Spleen (tissue), 7 donors: ENCODE results near the gene SHC4.
A peak's percentile ranks its signal among the peaks of the same experiment; 100 is the strongest.

ENCODE experiments used
- CTCF ChIP-seq, 11 experiments: fragments of 200-600 bp in 7 of 11; fragments of 450-650 bp in 4 of 11; sonication (generic) in 4 of 11; IDR thresholded peaks in 8 of 11; conservative IDR thresholded peaks in 3 of 11; 1 replicate in 7 of 11; 2 replicates in 4 of 11; pipeline versions ENCODE4 v1.4.0 to v1.8.0; 2016 to 2021; ENCODE audit warnings: antibody characterized with exemption in 11 of 11, inconsistent platforms in 4 of 11, mild to moderate bottlenecking in 1 of 11
- POLR2A ChIP-seq, 3 donors: fragments of 450-650 bp; IDR thresholded peaks; one replicate each; pipeline ENCODE4 v1.5.1; 2017; ENCODE audit warnings: antibody characterized with exemption in 3 of 3, mild to moderate bottlenecking in 1 of 3
- donor health status: DM: no; HTN: no; CAD: no; lungs with moderate emphysema.
- donor health status: DM: no; HTN: no; CAD: no.
- donor health status: DM: no; HTN: no; CAD: no.

GRCh38 chr15:48975472-48976419, 12.0 kb upstream of the SHC4 start:
- TF ChIP-seq CTCF (IDR thresholded peaks at IDR 0.05 in 8 of 11, conservative IDR thresholded peaks at IDR 0.05 in 3 of 11) = peak in 10 of 11 experiments; percentile 9 to 99 (median 96)
- no peak for TF ChIP-seq POLR2A (IDR thresholded peaks at IDR 0.05)
